ENCODE results near the gene TRMU.
"Not testable (repeated sequence)": the region's sequence is repeated elsewhere in the genome, so short reads cannot be mapped to it uniquely, and the experiment has no call there.

The TRMU gene

DNA sequence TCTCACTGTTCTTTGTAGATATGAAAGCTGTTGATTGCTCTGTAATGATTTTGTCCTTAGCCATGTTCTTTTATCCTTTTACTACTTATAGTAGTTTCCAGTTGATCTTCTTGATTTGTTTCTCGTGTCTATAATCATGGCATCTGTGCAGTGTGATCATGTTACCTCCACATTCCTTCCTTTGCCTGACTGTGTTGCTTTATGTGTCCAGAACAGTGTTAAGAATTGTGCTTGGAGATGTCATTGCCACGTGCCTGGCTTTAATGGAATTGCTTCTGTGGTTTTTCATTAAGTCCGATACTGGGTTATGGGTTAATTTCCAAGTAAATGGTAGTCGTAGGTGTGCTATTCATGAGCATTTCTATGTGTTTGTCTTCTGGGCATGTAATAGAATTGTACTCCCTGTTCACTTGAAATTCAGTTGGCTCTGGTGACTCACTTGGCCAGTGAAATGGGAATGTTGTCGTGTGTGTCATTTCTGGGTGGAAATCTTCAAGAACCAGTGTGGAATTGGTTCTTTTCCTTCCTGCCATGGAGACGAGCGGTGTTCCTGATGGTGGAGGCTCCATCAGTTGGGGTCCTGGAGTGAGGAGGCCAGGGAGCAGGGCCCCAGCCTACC is 32.1 kb upstream of the TRMU start:
- DNase-seq = no peak

DNA sequence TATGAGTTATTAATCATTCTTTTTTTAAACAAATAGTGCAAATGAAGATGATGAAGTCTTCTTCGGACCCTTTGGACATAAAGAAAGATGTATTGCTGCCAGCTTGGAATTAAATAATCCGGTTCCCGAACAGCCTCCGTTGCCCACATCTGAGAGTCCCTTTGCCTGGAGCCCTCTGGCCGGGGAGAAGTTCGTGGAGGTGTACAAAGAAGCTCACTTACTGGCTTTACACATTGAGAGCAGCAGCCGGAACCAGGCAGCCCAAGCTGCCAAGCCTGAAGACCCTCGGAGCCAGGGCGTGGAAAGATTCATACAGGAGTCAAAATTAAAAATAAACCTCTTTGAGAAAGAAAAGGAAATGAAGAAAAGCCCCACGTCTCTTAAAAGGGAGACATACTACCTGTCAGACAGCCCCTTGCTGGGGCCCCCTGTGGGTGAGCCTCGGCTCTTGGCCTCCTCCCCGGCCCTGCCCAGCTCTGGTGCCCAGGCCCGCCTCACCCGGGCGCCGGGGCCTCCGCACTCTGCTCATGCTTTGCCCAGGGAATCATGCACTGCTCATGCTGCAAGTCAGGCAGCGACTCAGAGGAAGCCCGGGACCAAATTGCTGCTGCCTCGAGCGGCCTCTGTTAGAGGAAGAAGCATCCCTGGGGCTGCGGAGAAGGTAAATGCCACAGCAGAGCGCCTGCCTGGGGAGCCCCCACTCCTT is 27.1 kb upstream of the TRMU start:
- no peak for DNase-seq

DNA sequence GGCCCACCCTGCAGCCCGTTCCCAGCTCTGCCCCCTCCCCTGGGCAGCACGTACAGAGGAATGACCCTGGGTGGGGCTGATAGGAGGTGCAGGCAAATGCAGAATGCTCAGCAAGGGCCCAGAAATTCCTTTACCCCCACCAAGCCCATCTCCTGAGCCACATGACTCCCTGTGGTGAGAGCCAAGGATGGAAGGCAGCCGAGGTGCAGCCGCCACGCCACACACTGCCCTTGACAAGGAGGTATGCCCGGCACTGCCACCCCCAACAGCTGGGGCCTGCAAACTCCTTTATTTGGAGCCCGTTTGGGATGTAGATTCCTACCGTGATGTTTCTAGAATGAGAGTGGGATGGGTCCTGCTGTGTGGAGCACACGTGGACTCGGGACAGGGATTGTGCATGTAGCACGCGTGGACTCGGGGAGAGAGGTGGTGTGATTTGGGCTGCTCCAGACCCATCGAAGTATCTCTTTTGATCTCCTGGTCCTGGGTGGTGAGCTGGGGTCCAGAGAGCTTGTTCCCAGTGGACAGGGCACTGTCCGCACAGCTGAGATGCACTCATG is 25.9 kb upstream of the TRMU start:
- DNase-seq = no peak

GRCh38 chr22:46312056-46312455 is 23.5 kb upstream of the TRMU start:
- DNase-seq = no peak

DNA sequence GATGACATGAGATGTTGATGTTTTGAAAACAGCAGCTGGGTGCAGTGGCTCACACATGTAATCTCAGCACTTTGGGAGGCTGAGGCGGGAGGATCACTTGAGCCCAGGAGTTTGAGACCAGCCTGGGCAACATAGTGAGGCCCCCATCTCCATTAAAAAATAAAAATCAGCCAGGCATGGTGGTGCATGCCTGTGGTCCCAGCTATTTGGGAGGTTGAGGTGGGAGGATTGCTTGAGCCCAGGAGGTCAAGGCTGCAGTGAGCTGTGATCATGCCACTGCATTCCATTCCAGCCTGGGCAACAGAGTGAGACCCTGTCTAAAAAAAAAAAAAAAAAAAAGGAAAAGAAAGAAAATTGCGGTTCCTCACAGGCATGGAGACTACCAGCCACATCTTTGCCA is 22.7 kb upstream of the TRMU start:
- not testable (repeated sequence) for DNase-seq

DNA sequence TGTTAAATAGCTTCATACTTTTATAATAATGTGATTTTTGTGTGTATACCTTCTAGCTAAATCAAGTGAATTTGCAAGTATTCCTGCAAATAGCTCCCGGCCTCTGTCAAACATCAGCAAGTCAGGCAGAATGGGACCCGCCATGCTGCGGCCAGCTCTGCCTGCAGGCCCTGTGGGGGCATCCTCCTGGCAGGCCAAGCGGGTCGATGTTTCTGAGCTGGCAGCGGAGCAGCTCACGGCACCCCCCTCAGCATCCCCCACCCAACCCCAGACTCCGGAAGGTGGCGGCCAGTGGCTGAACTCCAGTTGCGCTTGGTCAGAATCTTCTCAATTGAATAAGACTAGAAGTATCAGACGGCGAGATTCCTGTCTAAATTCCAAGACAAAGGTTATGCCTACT is 19.5 kb upstream of the TRMU start:
- DNase-seq = no peak

DNA sequence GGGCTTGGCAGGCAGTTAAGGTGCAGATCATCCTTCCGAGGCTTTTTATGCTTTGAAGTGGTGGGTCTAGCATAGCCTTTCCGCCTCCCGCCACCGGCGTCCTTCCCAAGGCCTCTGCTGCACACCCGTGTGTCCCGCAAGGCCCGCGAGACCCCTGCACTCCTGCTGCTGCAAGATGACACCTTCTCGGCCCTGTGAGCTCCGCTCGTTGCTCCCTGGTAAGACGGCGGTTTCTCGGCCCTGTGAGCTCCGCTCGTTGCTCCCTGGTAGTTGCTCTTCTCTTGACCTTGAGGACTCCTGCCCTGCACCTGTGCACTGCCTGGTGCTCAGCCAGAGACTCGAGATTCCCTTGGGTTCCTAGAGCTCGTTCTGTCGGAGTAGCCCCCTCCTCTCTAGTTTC is 17.9 kb upstream of the TRMU start:
- DNase-seq = no peak

DNA sequence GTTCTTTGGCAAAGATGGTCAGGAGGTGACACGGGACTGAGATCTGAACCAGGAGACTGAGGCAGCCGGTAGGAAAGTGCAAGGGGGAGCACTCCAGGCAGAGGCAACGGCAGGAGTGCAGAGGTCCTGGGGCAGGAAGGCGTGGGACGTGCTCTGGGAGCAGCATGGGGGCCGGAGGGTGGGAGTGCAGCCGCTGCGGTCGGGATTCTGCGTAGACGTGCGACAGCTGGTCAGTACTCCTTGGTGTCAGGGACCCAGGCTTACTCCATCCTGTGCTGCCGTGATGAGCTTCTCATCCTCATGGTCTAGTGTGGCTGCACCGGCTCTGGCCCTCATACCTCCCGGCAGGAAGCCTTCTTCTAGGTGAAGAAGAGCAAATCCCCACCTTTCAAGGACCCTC is 16.9 kb upstream of the TRMU start:
- no peak for DNase-seq

DNA sequence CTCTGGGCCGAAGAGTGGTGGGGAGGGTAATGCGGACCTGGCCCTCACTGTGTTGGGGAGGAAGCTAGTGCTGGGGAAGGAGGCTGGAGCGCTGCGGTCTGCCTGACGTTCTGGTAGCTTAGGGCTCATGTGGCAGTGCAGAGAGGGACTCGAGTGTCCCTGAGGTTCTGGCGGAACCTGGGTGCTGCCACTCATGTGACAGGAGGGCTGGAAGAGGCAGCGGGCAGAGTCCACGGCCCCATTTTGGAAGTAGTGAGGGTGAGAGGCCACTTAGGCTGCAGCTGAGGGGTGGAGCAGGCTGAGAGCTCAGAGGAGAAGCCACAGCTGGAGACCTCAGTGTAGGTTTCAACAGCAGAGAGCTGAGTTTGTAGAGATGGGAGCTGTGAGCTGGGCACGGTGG is 16.2 kb upstream of the TRMU start:
- no peak for DNase-seq

DNA sequence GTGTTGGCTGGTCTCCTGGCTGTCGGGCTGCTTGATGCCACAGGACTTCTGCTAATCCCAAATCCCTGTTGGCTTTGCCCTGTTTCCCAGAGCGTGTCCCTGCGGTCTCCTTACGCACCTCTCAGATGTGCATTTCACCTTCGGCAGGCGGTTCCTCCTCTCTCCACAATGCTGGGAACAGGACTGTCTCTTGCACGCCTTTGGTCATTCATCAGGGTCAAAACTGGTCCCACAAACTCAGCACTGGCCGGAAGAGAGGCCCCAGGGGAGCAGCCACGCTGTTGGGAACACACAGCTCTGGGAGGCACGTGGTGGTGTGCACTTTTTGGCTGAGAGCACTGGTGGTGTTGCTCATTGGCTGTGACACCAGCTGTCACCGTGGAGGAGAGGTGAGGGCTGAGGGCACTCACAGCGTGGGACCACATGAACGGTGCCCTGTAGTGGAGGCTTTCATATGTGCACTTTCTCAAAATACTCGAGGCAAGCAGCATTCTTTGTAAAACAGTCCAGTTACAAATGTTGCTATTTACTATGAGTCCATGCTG is 15.3 kb upstream of the TRMU start:
- DNase-seq = no peak

DNA sequence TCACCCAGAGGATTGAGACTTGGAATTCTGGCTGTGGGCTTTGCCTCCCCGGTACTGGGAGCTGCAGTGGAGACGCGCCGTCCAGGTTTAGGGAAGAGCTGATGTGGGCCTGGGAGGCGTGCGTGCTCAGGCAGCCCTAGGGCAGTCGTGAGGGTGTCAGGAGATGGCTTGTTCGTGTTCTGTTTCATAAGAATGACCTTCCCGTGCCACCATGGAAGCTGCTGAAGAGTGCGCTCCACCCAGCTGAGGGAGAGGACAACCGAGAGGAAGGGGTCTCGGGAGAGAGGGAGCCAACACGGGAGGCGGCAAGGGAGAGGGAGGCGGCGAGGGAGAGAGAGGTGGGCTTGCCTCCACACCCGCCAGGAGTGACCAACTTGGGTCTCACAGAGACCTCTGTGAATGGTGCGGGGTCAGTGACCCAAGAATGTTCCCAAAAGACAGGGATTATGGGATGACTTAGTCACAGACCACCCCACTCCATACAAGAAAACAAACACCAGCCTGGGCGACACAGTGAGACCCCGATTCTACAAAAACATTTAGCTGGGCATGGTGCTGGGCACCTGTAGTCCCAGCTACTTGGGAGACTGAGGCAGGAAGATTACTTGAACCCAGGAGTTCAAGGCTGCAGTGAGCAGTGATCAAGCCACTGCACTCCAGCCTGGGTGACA is 14.7 kb upstream of the TRMU start:
- no peak for DNase-seq

DNA sequence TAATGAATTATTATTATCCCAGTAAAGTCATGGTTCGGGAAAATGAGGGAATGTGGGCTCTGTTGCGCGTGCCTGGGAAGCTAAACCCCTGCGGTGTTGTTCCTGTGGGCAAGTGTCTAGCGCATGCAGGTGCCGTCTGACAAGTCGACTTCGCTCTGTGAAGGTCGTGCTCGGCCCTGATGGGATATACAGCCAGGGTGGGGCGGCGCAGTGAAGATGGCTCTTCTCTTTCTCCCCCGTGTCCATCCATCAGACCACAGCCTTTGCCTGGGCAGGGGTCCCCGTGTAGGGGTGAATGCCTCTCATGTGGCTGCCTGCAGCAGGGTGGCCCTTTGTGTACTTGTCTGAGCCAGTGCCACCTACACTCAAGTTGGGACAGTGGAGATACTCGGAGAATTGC is 12.8 kb upstream of the TRMU start:
- DNase-seq = no peak

- no peak for DNase-seq
Measured at GRCh38 chr22:46323162-46323561, 12.4 kb upstream of the TRMU start.

- no peak for DNase-seq
Measured at GRCh38 chr22:46326066-46326680, 9.3 kb upstream of the TRMU start.

DNA sequence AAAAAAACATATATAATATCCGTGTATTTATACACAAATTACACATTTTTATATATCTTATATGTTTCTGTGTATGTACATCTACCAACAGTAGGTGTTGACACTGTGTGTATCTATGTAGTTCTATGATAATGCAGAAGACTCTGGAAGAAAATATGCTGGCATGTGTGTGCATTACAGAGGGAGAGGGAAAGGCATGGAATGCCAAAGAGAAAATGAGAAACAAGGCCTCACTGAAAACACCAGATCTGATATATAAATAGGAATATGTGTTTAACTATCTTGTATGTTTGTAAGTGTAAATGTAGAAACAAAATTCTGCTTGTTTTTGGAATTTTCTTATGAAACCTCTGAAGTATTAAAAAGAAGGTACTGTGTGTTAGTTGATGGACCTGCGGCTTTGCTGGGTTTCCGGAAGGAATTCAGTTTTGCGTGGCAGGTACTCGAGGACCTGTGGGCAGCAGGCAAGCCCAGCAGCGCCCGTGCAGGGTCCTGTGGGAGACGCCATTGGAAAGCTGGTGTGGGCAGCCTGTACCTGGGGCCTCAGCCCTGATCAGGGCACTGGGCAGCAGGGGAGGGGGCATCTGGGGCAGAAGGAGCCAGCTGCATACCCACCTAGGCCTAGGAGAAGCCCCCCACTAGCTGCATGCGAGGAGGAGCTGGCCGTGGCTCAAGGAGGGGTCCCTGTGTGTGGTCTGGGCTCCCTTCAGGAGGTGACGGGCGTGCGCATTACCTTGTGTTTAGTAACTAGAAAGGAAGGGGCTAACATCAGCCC is 7.6 kb upstream of the TRMU start:
- no peak for DNase-seq

GRCh38 chr22:46328797-46329196 is 6.7 kb upstream of the TRMU start:
- no peak for DNase-seq

DNA sequence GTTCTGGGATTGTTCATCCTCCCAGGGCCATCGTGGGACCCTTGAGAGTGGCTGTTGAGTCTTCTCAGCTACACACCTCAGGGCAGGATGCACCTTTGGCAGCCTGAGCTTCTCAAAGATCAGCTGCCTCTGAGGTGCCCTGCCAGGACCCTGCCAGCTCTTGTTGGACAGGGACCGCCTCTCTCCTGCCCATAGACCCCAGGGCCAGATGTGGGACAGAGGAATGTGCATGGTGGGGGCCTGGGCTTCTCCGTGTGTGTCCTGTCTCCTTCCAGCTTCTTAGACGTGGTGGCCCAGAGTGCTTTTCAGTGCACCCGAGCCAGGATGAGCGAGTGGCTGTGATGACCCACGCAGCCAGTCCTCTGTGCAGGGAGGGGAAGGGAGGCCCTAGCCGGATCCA is 5.9 kb upstream of the TRMU start:
- DNase-seq = no peak

DNA sequence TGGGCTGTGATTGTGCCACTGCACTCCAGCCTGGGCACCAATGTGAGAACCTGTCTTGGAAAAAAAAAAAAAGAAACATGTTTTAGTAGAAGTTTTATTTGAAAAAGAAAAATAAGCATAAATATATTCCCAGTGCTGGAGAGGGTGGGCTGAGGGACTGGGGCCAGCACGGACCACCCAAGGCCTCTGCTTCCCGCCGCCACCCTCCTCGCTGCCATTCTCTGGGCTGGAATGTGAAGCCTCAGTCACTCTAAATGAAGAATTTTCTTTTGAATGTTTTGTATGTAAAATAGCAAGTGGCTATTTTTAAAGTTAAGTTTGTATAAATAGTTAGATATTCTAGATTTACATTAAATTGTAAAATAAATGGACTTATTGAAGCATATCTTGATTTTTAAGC is 5.1 kb upstream of the TRMU start:
- no peak for DNase-seq

GRCh38 chr22:46331496-46331895 is 4.0 kb upstream of the TRMU start:
- no peak for DNase-seq

GRCh38 chr22:46336119-46337078 is 885 bp downstream of the TRMU start:
- no peak for DNase-seq

- DNase-seq = no peak
Measured at GRCh38 chr22:46337870-46338269, 2.4 kb downstream of the TRMU start.
